Iris pigment epithelial cell (primary cell): ENCODE data around the gene SLC2A10.
A peak's percentile ranks its signal among the peaks of the same experiment; 100 is the strongest.
"Not testable (repeated sequence)": the region's sequence is repeated elsewhere in the genome, so short reads cannot be mapped to it uniquely, and the experiment has no call there.

Experiments
- DNase-seq: peaks from one replicate; pipeline ENCODE4 v3.0.0-alpha.2; 2011; ENCODE audit warnings: low read depth

The SLC2A10 gene

DNA sequence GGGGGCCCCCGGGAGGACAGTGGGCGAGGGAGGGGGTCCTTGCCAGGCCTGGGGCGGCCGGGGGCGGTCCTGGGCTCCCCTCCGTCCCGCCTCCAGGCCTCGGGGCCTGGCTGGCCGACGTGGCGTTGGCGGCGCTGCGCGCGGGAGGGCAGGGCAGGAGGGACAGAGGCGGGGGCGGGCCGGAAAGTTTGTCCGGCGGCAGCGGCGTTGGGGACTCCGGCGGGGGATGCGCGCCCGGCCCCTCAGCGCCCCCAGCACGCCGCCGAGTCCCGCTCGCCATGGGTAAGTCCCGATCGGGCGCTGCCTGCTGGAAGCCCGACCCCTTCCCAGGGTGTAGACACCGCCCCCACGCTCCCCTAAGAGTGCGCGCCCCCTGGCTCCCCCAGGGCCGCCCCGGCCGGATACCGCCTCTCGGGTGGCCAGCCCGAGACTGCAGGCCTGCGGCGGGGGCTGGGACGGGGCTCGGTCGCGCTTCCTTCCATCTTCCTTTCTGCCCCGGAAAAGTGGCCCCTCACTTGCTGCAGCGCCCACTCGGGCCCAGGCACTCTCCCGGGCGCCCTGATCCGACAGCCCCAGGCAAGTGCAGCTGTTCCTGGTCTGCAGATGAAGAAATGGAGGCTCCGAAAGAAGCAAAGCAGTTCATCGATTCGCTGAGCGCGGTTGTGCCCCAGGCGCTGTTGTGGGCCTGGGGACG is at the start of gene SLC2A10:
Gene SLC2A10, plus strand, starts transcription at position 191 of the 694 bp plus-strand sequence. Its CDS starts 88 bp downstream, at position 279.
- peak; percentile 58 for DNase-seq

DNA sequence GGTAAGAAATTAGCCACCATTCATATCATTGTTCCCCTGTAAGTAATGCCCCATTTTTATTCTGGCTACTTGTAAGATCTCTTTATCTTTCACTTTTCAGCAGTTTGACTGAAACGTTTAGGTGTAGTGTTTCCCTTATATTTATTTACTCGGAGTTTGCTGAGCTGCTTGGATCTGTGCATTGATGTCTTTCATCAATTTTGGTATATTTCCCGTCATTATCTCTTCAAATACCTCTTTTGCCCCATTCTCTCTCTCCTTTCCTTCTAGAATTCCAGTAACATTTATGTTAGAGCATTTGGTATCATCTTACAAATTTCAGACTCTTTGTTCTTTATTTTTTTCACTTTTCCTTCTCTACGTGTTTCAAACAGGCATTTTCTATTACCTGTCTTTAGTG is 49.0 kb upstream of the SLC2A10 start:
- DNase-seq: no peak

DNA sequence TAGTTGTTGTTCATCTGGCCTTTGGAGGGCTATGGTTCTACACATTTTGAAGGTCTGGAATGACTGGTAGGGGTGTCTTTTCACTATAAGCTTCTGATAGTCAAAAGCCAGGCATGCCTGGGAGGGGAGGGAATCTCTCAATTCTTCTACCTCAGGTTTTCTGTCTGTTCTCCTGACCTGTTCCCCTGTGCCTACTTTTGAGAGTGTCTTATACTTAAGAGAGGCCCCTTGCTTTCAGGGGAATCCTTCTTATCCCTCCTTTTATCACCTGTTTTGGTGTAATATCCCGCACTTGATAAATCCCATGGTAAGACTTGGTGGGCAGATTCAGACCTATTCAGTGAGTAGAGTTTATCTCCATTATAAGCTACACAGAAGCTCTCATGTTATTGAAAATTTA is 47.8 kb upstream of the SLC2A10 start:
- no peak for DNase-seq

DNA sequence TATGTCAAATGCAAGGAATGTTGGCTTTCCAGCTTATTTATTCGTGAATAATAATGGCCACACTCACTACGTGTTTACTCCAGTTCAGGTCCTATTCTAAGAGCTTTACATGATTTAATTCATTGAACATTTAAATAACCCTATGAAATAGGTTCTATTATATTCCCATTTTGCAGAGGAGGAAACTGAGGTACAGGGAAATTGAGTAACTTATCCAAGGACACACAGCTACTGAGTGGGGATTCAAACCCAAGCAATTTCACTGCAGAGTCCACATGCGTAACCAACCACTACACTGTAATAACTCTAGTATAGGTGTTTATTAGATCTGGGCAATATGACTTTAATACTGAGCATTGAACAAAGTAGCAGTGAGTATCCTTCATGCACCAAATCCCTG is 45.9 kb upstream of the SLC2A10 start:
- DNase-seq: no peak

DNA sequence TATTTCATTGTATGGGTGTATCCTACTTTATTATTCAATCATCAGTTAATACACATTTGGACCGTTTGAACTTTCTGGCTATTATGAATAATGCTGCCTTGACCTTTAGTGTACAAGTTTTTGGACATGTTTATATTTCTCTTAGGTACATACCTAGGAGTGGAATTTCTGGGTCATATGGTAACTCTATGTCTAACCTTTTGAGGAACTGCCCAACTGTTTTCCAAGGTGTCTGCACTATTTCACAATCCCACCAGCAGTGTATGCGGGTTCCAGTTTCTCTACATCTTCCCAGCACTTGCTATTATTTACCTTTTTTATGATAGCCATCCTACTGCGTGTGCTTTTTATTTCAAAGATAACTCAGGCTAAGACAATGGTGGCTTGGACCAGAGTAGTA is 43.8 kb upstream of the SLC2A10 start:
- no peak for DNase-seq

DNA sequence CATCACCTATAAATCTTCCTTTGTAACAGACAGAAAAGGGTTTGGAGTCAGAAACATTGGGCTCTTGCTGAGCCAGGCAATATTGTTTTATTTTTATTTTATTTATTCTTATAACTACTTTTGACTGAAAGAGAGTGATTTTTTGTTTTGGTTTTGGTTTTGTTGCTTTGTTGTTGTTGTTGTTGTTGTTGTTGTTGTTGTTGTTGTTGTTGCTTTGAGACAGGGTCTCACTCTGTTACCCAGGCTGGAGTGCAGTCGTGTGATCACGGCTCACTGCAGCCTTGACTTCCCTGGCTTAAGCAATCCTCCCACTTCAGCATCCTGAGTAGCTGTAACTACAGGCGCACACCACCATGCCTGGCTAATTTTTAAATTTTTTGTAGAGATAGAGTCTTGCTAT is 43.1 kb upstream of the SLC2A10 start:
- no peak for DNase-seq

DNA sequence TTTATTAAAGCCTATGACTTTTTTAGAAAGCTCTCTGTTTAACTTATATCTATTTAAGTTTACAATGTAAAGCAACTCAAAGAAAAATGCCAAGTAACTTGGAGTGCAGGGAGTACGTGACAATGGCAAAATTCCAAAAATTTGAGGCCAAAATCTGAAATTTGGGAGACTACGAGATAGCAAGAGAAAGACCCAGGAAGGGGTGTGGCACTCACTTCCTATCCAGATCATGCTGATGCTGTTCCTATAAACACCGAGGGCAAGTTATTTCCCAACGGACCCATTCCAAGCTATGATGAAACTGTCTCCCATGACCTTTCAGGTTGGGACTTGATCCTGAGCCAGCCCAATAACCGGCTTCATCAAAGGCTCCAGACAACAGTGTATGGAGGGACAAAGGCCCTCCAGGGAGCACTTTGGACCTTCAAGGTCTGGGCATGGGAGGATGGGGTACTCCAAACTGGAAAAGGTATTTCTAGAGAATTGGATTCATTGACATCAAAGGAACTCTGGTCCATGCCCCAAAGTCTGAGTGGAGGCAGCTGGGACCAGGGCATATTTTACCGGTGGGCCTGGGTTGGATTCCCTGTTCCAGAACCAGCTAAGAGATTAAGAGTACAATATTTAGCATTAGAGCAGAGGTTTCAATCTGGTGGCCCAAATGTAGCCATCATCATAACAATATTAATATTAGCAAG is 42.5 kb upstream of the SLC2A10 start:
- no peak for DNase-seq

DNA sequence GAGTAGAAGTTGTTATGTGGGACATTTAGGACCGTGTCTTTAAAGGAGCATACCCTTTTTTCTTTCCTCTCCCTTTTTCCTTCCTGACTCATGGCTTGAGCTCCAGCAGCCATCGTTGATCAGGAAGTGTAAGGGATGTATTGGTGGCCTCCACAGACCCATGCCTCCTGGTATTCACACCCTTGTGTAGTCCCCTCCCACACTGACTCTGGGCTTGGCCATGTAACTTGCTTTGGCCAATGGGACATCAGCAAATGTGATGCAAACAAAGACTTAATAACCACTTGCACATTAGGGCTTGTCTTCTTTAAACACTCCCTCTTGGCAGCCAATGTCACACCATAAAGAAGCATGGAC is 39.2 kb upstream of the SLC2A10 start:
- DNase-seq: no peak

DNA sequence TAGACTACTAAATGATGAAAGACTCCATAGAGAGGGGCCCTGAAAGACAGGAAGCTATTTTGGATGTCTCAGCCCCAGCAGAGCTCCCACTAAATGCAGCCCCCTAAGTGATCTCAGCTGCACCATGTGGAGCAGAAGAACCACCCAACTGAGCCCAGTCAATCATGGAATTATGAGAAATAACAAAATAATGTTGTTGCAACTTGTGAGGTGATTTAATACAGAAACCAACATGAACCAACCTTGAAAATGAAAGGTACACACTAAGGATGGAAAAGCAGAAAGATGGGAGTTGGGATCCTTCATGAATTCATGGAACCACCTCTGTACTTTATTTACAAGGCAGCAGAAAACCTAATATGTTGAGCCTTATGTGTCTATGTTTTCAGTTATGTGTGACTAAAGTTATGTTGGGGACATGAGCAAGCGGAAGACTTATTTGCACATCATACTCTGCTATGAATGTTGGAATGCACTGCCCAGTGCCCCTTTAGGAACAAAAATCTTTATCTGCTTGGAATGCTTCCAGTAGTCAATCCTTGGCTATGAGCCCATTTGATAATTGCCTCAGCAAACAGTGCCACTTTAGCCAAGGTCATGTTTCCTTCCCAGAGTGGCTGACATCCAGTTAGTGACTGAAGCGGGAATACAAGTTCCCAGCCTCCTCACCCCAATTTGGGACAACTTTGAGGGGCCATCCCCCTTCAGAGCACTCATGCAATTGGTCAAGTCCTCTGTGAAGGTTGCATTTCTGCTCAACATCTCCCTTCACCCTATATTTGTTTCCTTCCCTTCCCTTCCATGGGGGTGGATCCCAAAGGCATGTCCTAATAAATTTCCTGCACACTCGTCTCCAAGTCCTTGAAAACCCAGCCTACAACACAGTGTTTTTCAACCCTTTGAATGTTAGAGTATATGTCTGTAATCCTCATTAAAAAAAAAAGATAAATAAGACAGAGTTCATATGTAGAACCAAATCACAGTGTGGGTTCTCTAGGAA is 38.6 kb upstream of the SLC2A10 start:
- DNase-seq: no peak

DNA sequence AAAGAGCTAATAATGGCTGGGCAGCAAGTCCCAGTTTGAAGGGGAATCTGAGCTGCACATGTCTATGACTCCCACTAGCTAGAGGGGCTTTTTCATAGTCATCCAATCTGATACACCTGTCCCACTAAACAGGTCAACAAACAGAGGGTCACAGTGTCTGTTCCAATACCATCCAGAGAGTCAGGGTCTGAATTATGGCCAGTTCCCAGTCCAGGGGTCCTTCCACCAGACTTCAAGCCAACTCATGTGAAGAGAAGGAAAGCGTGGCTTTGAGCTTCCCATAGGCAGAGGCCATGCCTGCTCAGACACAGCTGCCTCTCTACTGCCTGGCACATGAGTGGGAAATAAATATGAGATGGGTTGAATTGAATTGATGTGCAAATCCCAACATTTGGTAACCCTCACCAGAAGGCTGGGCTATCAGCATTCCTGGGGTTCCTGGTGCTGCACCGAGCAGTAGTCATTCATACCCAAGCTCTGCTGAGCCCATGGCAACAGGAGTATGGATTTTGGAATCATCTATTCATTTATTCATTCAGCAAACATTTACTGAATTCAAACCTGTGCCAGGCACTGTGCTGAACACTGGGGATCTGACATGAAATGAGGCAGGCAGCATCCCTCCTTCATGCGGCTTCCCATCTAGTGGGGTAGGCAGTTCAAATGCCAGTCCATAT is 37.4 kb upstream of the SLC2A10 start:
- no peak for DNase-seq

DNA sequence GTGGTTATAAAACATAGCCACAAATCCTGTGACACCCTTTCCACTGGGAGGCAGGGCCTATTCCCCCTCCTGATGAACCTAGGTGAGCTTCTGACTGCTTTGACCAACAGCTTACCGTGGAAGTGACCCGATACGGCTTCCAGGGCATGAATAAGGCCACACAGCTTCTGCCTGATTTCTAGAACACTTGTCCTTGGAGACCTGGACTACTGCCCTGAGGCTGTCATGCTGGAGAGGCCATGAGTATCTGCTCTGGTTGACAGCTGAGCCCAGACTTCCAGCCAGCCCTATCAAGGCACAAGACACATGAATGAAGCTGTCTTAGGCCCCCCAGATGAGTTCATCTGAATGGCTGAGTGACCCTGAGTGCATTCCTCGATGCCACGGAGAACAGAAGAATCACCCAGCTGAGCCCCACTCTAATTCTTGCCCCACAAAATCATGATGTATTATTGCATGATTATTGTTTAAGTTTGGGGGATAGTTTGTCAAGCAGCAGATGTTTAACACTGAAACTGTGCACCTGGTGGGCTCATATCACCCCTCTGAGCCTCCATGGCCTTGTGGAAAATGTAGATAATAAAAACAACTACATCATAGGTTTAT is 36.8 kb upstream of the SLC2A10 start:
- DNase-seq: no peak

DNA sequence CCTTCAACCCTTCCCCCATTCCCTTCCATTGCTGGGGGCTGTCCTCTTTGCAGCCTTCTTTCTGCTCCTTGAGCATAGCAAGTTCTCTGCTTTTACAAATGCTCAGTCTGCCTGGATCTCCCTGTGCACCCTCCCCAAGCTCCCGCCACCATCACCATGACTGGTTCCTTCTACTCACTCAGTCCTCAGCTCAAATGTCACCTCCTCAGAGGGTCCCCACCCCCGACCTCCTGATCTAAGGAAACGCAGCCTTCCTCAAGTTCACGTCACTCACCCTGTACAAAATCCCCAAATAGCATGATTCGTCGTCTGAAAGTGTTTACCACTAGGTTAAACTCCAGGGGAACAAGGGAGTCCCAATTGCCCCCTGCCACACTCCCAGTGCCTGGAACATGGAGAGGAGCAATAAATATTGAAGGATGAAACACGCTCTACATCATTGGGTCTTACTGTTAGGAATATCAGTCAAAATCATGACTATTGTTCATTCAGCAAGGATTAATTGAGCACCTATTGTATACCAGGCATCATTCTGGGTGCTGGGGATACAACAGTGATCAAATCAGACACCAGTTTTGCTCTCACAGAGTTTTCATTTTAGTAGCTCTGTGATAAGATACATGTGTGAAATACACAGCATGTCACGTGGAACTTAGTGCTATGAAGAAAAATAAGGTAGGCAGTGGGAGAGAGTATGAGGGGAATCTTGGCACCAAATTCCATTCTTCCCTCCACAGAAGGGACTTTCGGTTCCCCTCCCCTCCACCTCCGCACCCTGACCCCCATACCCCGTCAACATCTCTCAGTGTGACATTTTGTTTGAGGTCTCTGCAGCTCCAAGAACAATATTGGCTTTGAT is 35.8 kb upstream of the SLC2A10 start:
- no peak for DNase-seq

DNA sequence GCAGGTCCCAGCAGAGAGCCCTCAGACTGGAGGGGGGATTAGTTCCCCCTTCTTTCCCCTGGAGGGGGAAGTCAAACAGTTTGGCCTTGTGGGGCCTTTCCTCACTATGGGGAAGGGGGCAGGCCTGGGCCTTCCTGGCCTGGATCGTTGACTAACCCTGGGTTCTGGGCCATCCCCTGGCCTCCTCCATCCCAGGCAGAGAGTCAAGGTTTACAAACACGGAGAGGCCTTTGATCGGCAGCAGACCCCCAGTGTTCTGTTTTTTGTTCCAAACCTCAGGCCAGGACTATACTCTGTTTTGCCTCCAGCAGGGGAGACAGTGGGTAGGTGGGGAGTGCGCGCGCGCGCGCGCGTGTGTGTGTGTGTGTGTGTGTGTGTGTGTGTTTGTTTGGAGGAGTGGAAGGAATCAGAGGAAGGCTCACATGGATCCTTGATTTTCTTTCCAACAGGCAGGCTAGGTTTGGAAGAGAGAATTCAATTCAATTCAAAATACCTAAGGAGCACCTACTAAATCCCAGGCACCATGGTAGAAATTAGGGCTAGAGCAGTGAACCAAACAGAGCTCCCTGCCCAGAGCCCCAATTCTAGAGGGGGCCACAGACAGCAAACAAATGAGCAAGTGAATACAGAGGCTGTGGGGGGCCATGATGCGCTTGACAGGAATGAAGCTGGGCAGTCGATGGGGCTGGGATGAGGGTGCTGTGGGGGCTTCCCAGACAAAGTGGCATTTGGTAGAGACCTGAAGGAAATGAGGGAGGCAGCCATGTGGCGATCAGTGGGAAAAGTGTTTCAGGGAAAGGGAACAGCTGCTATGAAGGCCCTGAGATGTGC is 35.0 kb upstream of the SLC2A10 start:
- DNase-seq: no peak

DNA sequence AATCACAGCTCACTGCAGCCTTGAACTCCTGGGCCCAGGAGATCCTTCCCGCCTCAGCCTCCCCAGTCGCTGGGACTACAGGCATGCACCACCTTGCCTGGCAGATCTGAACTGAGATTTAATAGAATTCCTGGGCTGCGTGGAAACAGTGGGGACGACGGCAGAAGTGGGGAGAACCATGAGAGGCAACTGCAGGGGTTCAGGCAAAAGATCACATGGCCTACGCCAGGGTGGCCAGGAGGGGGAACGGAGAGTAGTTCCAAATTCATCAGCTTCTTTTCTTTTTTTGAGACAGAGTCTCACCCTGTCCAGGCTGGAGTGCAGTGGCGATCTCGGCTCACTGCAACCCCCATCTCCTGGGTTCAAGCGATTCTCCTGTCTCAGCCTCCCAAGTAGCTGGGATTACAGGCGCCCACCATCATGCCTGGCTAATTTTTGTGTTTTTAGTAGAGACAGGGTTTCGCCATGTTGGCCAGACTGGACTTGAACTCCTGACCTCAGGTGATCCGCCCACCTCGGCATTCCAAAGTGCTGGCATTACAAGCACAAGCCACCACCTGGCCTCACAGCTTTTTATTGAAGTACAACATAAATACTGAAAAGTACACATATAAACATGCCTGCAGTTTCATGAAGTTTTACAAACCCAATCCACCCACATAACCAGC is 32.7 kb upstream of the SLC2A10 start:
- DNase-seq: not testable (repeated sequence)

DNA sequence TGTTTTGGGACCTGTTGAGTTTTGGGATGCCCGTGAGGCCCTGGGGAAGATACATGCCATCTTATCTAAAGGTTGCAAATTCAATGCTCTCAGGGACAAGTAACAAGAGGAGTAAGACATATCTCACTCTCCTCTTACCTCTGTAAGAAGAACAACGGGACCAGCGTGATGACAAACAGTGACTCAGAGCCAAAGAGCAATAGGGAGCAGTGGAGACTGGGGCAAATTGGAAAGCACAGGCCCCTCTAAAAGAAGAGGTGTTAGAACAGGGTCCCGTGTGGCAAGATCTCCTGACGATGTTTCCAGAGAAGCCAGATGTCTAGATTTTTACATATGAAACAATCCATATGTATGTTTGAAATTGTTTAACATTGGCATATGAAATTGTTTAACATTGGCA is 31.8 kb upstream of the SLC2A10 start:
- DNase-seq: no peak

DNA sequence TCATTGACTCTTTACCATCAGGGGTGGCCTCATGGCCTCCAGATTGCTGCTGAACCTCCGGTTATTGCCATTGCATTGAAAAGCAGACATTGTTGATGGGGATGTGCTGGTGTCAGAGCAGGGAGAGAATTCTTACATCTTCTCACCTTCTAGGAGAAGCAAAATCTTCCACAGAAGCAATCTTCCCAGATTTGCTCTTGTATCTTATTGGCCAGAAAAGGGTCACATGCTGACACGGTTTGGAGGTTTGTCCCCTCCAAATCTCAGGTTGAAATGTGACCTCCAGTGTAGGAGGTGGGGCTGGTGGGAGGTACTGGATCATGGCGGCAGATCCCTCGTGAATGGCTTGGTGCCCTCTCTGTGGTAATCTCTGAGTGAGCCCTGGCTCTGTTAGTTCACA is 30.9 kb upstream of the SLC2A10 start:
- no peak for DNase-seq

DNA sequence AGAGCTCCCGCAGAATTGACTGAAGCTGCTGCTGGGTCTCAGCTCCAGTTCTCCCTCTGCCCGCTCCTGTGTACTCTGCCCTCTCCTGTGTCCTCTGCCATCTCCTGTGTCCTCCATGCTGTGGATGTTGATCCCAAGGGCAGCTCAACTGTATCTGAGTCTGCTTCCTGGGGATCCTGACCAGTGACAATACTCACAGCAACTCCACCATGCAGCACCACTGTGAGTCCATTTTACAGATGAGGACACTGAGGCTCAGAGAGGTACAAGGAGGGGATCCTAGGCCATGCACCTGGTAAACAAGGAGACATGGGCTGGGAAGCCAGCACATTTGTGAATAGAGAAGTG is 28.8 kb upstream of the SLC2A10 start:
- no peak for DNase-seq

DNA sequence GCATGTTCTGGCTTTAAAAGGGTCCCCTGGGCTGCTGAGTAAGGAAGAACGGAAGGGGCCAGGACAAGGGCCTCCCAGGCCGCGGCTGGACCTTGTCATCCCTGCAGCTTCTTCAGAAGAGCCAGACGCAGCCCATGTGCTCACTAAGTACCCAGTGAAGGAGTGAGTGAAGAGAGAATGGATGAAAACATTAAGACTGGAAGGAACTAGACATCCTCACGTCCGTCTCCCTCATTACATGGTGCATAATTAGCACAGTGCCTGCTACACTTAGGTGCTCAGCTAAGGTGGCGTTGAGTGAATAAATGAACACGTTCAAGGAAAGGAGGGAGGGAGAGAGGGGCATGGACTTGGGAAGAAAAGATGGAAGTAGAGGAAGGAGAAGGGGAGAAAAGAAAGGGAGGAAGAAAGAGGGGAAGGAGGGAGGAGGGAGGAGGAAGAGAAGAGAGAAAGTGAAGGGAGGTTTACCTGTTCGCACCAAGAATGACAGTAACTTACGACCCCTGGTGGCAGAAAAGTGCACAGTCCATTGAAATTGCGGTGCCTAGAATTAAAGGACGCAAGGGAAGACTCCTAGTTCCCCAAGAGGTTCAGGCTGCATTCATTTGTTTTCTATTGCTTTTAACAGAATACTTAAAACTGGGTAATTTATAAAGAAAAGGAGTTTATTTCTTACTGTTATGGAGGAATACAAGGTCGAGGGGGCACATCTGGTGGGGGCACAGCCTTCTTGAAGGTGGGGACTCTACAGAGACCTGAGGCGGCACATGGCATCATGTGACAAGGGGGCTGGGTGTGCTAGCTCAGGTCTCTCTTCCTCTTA is 28.2 kb upstream of the SLC2A10 start:
- peak; percentile 45 for DNase-seq
